BLaER1 treated with 17β-estradiol and CSF1 and Interleukin-3, amounts not matched to agents 10 nM and 100 nM (cell line): ENCODE results near the gene TMEM132D.

ENCODE experiments used
- H3K27ac ChIP-seq, 11 experiments: shearing (Covaris generic); formaldehyde crosslinking; 2 replicates each; pipeline ENCODE4 v1.8.1; 2022
- H3K27me3 ChIP-seq, 11 experiments: shearing (Covaris generic); formaldehyde crosslinking; 2 replicates each; pipeline ENCODE4 v1.8.1; 2022
- H3K36me3 ChIP-seq, 11 experiments: shearing (Covaris generic); formaldehyde crosslinking; 2 replicates each; pipeline ENCODE4 v1.8.1; 2022
- H3K4me1 ChIP-seq, 10 experiments: shearing (Covaris generic); formaldehyde crosslinking; 2 replicates each; pipeline ENCODE4 v1.8.1; 2022
- H3K4me2 ChIP-seq, 11 experiments: shearing (Covaris generic); formaldehyde crosslinking; 2 replicates each; pipeline ENCODE4 v1.8.1; 2022
- H3K4me3 ChIP-seq, 10 experiments: shearing (Covaris generic); formaldehyde crosslinking; 2 replicates each; pipeline ENCODE4 v1.8.1; 2022
- H3K9ac ChIP-seq, 11 experiments: shearing (Covaris generic); formaldehyde crosslinking; 2 replicates each; pipeline ENCODE4 v1.8.1; 2022
- H3K9me3 ChIP-seq, 11 experiments: shearing (Covaris generic); formaldehyde crosslinking; replicated peaks in 1 of 11; 2 replicates each; pipeline ENCODE4 v1.8.1; 2022
- H4K20me1 ChIP-seq, 11 experiments: shearing (Covaris generic); formaldehyde crosslinking; 2 replicates each; pipeline ENCODE4 v1.8.1; 2022
- Cebpa-rat ChIP-seq, 11 experiments: shearing (Covaris generic); IDR thresholded peaks; 2 replicates each; pipeline ENCODE4 v1.8.1; 2022

TMEM132D gene

DNA sequence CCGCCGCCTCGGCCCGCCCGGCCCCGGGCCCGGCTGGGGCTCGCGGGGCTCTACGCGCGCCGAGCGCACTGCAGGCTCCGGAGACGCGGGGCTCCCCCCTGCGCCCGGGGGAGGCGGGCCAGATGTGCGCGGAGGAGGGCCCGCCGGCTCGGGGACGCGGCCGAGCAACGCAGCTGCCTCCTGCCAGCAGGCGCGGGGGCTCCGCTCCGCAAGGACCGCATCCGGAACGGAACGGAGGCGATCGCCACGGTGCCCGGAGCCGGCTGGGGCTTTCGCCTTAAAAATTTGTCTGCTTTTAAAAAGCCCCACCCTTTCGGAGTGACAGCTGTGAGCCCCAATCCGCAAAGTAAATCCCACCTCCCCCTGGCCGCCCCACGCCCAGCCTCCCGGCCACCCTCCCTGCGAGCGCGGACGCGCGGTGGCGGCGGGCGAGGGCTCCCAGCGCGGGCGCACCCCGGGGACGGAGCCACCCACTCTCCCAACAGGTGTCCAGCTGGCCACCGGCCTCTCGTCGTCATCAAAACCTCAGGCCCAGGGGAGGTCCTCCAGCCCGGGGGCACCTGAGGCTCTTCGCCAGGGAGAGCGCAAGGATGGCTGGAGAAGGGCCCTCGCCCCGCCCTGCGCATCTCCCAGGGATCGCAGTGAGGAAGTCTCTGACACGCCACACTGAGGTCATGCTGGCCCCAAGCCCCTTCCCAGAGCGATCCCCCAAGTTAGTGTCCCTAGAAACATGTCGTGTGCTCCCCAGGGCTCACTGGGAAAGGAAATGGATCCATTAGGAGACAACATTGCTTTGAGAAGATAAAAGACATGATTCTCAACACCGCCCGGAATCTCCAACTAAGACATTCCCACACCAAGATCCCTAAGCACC, at the start of gene TMEM132D:
TSS of gene TMEM132D (minus strand) at position 70 of the 874 bp plus-strand sequence.
- H3K9me3 ChIP-seq: peaks cover 0 to 12% (median 5%) of the 10 kb centered on the region in 11 experiments; a peak in 9 of 22 replicates
- H3K36me3 ChIP-seq: no peaks in the 10 kb centered on the region
- H3K27ac ChIP-seq: no peak within 1 kb of the TSS
- H3K4me1 ChIP-seq: peaks cover 0 to 9% (median 0%) of the 10 kb centered on the region in 10 experiments; a peak in 9 of 20 replicates
- no peak within 1 kb of the TSS for H3K4me3 ChIP-seq
- TF ChIP-seq Cebpa-rat (IDR thresholded peaks at IDR 0.05): no peak
- H4K20me1 ChIP-seq: no peaks in the 10 kb centered on the region; a peak in 2 of 22 replicates
- H3K9ac ChIP-seq: no peak within 1 kb of the TSS
- no peak within 1 kb of the TSS for H3K4me2 ChIP-seq
- no peaks in the 10 kb centered on the region for H3K27me3 ChIP-seq

GRCh38 chr12:129949651-129950050, 45.8 kb upstream of the TMEM132D start:
- Histone ChIP-seq H3K4me3 (no peak overlapping the region), H3K27ac (no peak overlapping the region), H3K4me1 (no peaks in the 10 kb centered on the region), H3K9me3 (peaks cover 0 to 14% (median 0%) of the 10 kb centered on the region in 11 experiments; a peak in 4 of 22 replicates), H4K20me1 (no peaks in the 10 kb centered on the region), H3K36me3 (no peaks in the 10 kb centered on the region), H3K9ac (no peak overlapping the region), H3K27me3 (no peaks in the 10 kb centered on the region), H3K4me2 (no peak overlapping the region)
- TF ChIP-seq Cebpa-rat (IDR thresholded peaks at IDR 0.05): no peak

- Histone ChIP-seq H3K4me2 (peak overlapping the region in 10 of 11 experiments; percentile 0 to 47 (median 24); a peak in 15 of 22 replicates), H3K27ac (no peak overlapping the region), H3K4me1 (peaks cover 0 to 11% (median 8%) of the 10 kb centered on the region in 10 experiments; a peak in 11 of 20 replicates), H3K9ac (no peak overlapping the region), H3K4me3 (no peak overlapping the region), H3K27me3 (no peaks in the 10 kb centered on the region), H3K9me3 (no peaks in the 10 kb centered on the region), H4K20me1 (no peaks in the 10 kb centered on the region), H3K36me3 (no peaks in the 10 kb centered on the region)
- no peak for TF ChIP-seq Cebpa-rat (IDR thresholded peaks at IDR 0.05)
These were observed 37.8 kb upstream of the TMEM132D start for GRCh38 chr12:129941618-129942017.

DNA sequence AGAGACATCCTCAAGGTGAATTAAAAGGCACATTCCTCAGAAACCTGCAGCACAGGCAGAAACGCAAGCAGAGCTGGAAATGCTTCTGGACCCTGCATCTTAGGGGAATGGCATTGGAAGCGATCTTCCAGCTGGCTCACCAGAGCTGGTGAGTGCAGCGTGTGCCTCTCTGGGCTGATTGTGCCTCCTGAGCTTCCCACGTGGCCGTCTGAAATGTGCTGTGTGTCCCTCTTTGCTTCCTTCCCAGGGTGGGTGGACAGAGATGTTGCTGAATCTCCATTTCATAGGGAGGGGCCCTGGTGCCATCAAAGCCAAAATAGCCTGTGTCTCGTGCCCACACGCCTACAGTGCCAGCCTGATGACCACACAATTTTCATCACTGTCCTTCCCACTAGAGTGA, 34.3 kb upstream of the TMEM132D start:
- Histone ChIP-seq H3K36me3 (no peaks in the 10 kb centered on the region), H3K4me3 (no peak overlapping the region), H3K9ac (no peak overlapping the region), H3K27ac (no peak overlapping the region), H3K4me1 (peaks cover 0 to 11% (median 8%) of the 10 kb centered on the region in 10 experiments; a peak in 11 of 20 replicates), H3K9me3 (peaks cover 6 to 25% (median 16%) of the 10 kb centered on the region in 11 experiments; a peak in 17 of 22 replicates), H3K4me2 (peak overlapping the region in 2 of 11 experiments; percentile 23 to 33; a peak in 2 of 22 replicates), H3K27me3 (no peaks in the 10 kb centered on the region), H4K20me1 (no peaks in the 10 kb centered on the region)
- no peak for TF ChIP-seq Cebpa-rat (IDR thresholded peaks at IDR 0.05)

- no peak for TF ChIP-seq Cebpa-rat (IDR thresholded peaks at IDR 0.05)
- Histone ChIP-seq H4K20me1 (no peaks in the 10 kb centered on the region), H3K4me1 (peaks cover 0 to 11% (median 8%) of the 10 kb centered on the region in 10 experiments; a peak in 11 of 20 replicates), H3K27ac (no peak overlapping the region), H3K36me3 (no peaks in the 10 kb centered on the region), H3K27me3 (no peaks in the 10 kb centered on the region), H3K4me3 (no peak overlapping the region), H3K4me2 (no peak overlapping the region), H3K9ac (no peak overlapping the region), H3K9me3 (peaks cover 6 to 25% (median 16%) of the 10 kb centered on the region in 11 experiments; a peak in 17 of 22 replicates)
These were observed 33.6 kb upstream of the TMEM132D start for GRCh38 chr12:129937426-129937825.

DNA sequence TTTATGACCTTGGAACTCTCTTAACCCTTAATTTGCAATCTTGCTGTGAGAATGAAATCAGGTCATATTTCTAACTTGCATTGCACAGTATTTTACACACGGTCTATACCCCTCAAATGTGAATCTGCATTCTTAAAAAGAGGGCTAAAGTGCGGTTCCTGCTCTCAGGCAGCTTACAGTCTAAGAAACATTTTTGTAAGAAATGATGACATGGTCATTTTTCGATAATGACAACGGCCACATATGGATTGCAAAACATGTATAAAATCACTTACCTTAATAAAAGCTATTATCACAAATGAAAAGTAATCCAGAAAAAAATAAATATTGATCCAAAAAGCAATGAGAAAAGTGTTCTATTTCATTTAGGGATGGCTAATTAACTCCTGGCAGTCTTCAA, 24.8 kb upstream of the TMEM132D start:
- Histone ChIP-seq H3K4me3 (no peak overlapping the region), H3K27ac (no peak overlapping the region), H3K9me3 (peaks cover 0 to 3% (median 1%) of the 10 kb centered on the region in 11 experiments; a peak in 8 of 22 replicates), H3K9ac (no peak overlapping the region), H4K20me1 (no peaks in the 10 kb centered on the region), H3K4me2 (no peak overlapping the region), H3K27me3 (no peaks in the 10 kb centered on the region), H3K36me3 (no peaks in the 10 kb centered on the region), H3K4me1 (no peaks in the 10 kb centered on the region)
- no peak for TF ChIP-seq Cebpa-rat (IDR thresholded peaks at IDR 0.05)

DNA sequence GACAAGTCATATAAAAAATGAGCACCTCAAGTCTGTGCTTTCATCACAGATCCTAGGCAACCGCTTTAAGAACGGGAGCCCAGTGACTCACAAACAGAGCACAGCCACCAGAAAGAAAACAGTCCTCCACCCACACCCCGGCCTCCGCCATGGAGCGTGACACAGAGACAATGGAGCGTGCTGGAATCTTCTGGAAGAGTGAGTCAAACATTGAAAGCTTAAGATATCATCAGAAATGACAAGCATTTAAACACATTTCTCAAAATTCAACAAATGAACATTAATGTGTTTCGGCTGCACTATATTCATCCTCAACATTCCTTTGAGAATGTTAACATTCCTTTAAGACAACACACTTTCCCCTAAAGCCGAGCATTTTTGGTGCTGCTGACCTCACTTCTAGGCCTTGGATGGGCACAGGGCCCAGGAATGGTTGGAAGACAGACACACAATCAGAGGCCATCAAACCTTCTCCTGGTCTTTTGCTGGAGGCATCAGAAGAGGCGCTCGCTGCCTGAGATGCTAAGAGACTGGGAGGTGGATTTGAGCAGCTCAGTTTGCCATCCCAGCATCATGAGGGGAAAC, 23.6 kb upstream of the TMEM132D start:
- Histone ChIP-seq H3K36me3 (no peaks in the 10 kb centered on the region), H3K9ac (no peak overlapping the region), H4K20me1 (no peaks in the 10 kb centered on the region), H3K4me1 (no peaks in the 10 kb centered on the region), H3K27ac (no peak overlapping the region), H3K9me3 (no peaks in the 10 kb centered on the region), H3K4me2 (no peak overlapping the region), H3K4me3 (no peak overlapping the region), H3K27me3 (no peaks in the 10 kb centered on the region)
- TF ChIP-seq Cebpa-rat (IDR thresholded peaks at IDR 0.05): no peak

GRCh38 chr12:129911428-129912049, 7.7 kb upstream of the TMEM132D start:
- Histone ChIP-seq H3K27ac (no peak overlapping the region), H3K27me3 (no peaks in the 10 kb centered on the region), H3K4me1 (peaks cover 0 to 13% (median 0%) of the 10 kb centered on the region in 10 experiments; a peak in 9 of 20 replicates), H3K9ac (no peak overlapping the region), H3K9me3 (no peaks in the 10 kb centered on the region), H3K36me3 (no peaks in the 10 kb centered on the region), H3K4me2 (no peak overlapping the region), H4K20me1 (no peaks in the 10 kb centered on the region; a peak in 2 of 22 replicates), H3K4me3 (no peak overlapping the region)
- TF ChIP-seq Cebpa-rat (IDR thresholded peaks at IDR 0.05): no peak
